WTC11 (cell line): Measurements from ENCODE around the gene CNTNAP5. TPM values are rescaled to one million over a fixed set of nuclear protein-coding genes. Genes with fewer than 3 reads are reported as not detected.

ENCODE experiments used
- ATAC-seq: fragments of 200-7000 bp; cut with Tn5 transposase; 2 replicates; pipeline ENCODE4 v1.10.0; 2021; ENCODE audit warnings: mild to moderate bottlenecking, moderate library complexity
- CTCF ChIA-PET: fragments of 300-600 bp; sonication (Branson Sonifier 250); formaldehyde crosslinking; loops from one replicate; lab custom pipeline; 2021; ENCODE audit warnings: antibody characterized with exemption; lab: Charles Lee
- POLR2A ChIA-PET: fragments of 350-600 bp; sonication (Branson Sonifier 250); formaldehyde crosslinking; loops from one replicate; lab custom pipeline; 2021; ENCODE audit warnings: antibody characterized with exemption; lab: Charles Lee
- DNase-seq: peaks from one replicate; pipeline ENCODE4 v3.0.0; 2021; ENCODE audit warnings: low spot score
- H3K27ac Mint-ChIP-seq: 2 replicates; pipeline ENCODE4 v1.8.0; 2021; ENCODE audit warnings: mixed read lengths
- H3K27me3 Mint-ChIP-seq: 2 replicates; pipeline ENCODE4 v1.8.0; 2021; ENCODE audit warnings: low read depth, mild to moderate bottlenecking, moderate library complexity, mixed read lengths
- H3K36me3 Mint-ChIP-seq: 2 replicates; pipeline ENCODE4 v1.8.0; 2021; ENCODE audit warnings: mixed read lengths
- H3K4me1 Mint-ChIP-seq: 2 replicates; pipeline ENCODE4 v1.8.0; 2022; ENCODE audit warnings: mixed read lengths
- H3K4me3 Mint-ChIP-seq: 2 replicates; pipeline ENCODE4 v1.8.0; 2021; ENCODE audit warnings: mild to moderate bottlenecking, moderate library complexity, mixed read lengths
- H3K9me3 Mint-ChIP-seq: 2 replicates; pipeline ENCODE4 v1.8.0; 2021; ENCODE audit warnings: mixed read lengths
- CDX4 ChIP-seq: fragments of 250-450 bp; sonication (Bioruptor Pico); IDR thresholded peaks from 2 replicates; pipeline ENCODE4 v1.9.0; 2021; ENCODE audit warnings: moderate library complexity, mild to moderate bottlenecking, inconsistent platforms, borderline replicate concordance
- CREB1 ChIP-seq: sonication (generic); formaldehyde crosslinking; IDR thresholded peaks from 2 replicates; pipeline ENCODE4 v1.8.0; 2023; ENCODE audit warnings: mild to moderate bottlenecking, missing genetic modification reagents
- E2F4 ChIP-seq: sonication (generic); formaldehyde crosslinking; IDR thresholded peaks from 2 replicates; pipeline ENCODE4 v1.8.1; 2022; ENCODE audit warnings: low read depth, mild to moderate bottlenecking, moderate library complexity, missing genetic modification reagents, borderline replicate concordance
- E2F5 ChIP-seq: sonication (generic); formaldehyde crosslinking; IDR thresholded peaks from 2 replicates; pipeline ENCODE4 v1.8.1; 2022; ENCODE audit warnings: mild to moderate bottlenecking, moderate library complexity, missing genetic modification reagents
- GRHL2 ChIP-seq: fragments of 250-450 bp; sonication (Bioruptor Pico); IDR thresholded peaks from 2 replicates; pipeline ENCODE4 v1.8.0; 2022; ENCODE audit warnings: mild to moderate bottlenecking, moderate library complexity; ENCODE audit not compliant: insufficient replicate concordance, severe bottlenecking
- GTF2I ChIP-seq: fragments of 250-450 bp; sonication (Bioruptor Pico); conservative IDR thresholded peaks from 2 replicates; pipeline ENCODE4 v1.4.0; 2021; ENCODE audit warnings: mild to moderate bottlenecking
- JUN ChIP-seq: sonication (generic); formaldehyde crosslinking; IDR thresholded peaks from 2 replicates; pipeline ENCODE4 v1.8.0; 2023; ENCODE audit warnings: mild to moderate bottlenecking, missing genetic modification reagents
- MXD4 ChIP-seq: fragments of 250-450 bp; sonication (Bioruptor Pico); IDR thresholded peaks from 2 replicates; pipeline ENCODE4 v1.8.0; 2021; ENCODE audit warnings: mild to moderate bottlenecking, moderate library complexity, borderline replicate concordance
- SMAD3 ChIP-seq: sonication (generic); formaldehyde crosslinking; IDR thresholded peaks from 2 replicates; pipeline ENCODE4 v1.8.0; 2022; ENCODE audit warnings: missing genetic modification reagents, mild to moderate bottlenecking, borderline replicate concordance
- SOX15 ChIP-seq: fragments of 250-450 bp; sonication (Bioruptor Pico); IDR thresholded peaks from 2 replicates; pipeline ENCODE4 v1.9.0; 2021; ENCODE audit warnings: mild to moderate bottlenecking
- TEAD4 ChIP-seq: sonication (generic); formaldehyde crosslinking; IDR thresholded peaks from 2 replicates; pipeline ENCODE4 v1.8.0; 2022; ENCODE audit warnings: mild to moderate bottlenecking, missing genetic modification reagents
- ZNF263 ChIP-seq: sonication (generic); formaldehyde crosslinking; IDR thresholded peaks from 2 replicates; pipeline ENCODE4 v1.8.1; 2022; ENCODE audit warnings: low read depth, mild to moderate bottlenecking, moderate library complexity, missing genetic modification reagents
- ZNF281 ChIP-seq: sonication (generic); formaldehyde crosslinking; IDR thresholded peaks from 2 replicates; pipeline ENCODE4 v1.8.0; 2023; ENCODE audit warnings: mild to moderate bottlenecking, missing genetic modification reagents
- ZNF532 ChIP-seq: fragments of 250-450 bp; sonication (Bioruptor Pico); IDR thresholded peaks from 2 replicates; pipeline ENCODE4 v1.9.0; 2021; ENCODE audit warnings: mild to moderate bottlenecking, borderline replicate concordance
- total RNA-seq: library from RNA; stranded (reverse); gene quantifications from 3 replicates; pipeline ENCODE4 v1.2.3, GENCODE V29; 2021
- TF ChIP-seq, protein P1 (sequence below): sonication (generic); formaldehyde crosslinking; IDR thresholded peaks from 2 replicates; pipeline ENCODE4 v1.8.0; 2023; ENCODE audit warnings: missing genetic modification reagents, mild to moderate bottlenecking, borderline replicate concordance
- TF ChIP-seq, protein P2 (sequence below): fragments of 250-450 bp; sonication (Bioruptor Pico); IDR thresholded peaks from 2 replicates; pipeline ENCODE4 v1.9.0; 2021; ENCODE audit warnings: mild to moderate bottlenecking

Gene CNTNAP5
- total RNA-seq, 1 experiment from 2014 or later: 0.22 TPM

- no peak for TF ChIP-seq ZNF532 (CRISPR knock-in tag)
- TF ChIP-seq ZNF263: no peak
- no peak for TF ChIP-seq GTF2I
- TF ChIP-seq SMAD3: no peak
- no peak for TF ChIP-seq MXD4 (CRISPR knock-in tag)
- TF ChIP-seq JUN: no peak
- no peak for TF ChIP-seq CREB1
- no peak for TF ChIP-seq ZNF281 (CRISPR knock-in tag)
- TF ChIP-seq GRHL2: no peak
- no peak for TF ChIP-seq E2F5 (CRISPR knock-in tag)
- no peak for TF ChIP-seq E2F4 (CRISPR knock-in tag)
- TF ChIP-seq, protein P1, sequence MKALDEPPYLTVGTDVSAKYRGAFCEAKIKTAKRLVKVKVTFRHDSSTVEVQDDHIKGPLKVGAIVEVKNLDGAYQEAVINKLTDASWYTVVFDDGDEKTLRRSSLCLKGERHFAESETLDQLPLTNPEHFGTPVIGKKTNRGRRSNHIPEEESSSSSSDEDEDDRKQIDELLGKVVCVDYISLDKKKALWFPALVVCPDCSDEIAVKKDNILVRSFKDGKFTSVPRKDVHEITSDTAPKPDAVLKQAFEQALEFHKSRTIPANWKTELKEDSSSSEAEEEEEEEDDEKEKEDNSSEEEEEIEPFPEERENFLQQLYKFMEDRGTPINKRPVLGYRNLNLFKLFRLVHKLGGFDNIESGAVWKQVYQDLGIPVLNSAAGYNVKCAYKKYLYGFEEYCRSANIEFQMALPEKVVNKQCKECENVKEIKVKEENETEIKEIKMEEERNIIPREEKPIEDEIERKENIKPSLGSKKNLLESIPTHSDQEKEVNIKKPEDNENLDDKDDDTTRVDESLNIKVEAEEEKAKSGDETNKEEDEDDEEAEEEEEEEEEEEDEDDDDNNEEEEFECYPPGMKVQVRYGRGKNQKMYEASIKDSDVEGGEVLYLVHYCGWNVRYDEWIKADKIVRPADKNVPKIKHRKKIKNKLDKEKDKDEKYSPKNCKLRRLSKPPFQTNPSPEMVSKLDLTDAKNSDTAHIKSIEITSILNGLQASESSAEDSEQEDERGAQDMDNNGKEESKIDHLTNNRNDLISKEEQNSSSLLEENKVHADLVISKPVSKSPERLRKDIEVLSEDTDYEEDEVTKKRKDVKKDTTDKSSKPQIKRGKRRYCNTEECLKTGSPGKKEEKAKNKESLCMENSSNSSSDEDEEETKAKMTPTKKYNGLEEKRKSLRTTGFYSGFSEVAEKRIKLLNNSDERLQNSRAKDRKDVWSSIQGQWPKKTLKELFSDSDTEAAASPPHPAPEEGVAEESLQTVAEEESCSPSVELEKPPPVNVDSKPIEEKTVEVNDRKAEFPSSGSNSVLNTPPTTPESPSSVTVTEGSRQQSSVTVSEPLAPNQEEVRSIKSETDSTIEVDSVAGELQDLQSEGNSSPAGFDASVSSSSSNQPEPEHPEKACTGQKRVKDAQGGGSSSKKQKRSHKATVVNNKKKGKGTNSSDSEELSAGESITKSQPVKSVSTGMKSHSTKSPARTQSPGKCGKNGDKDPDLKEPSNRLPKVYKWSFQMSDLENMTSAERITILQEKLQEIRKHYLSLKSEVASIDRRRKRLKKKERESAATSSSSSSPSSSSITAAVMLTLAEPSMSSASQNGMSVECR (CRISPR knock-in tag): no peak
- no peak for TF ChIP-seq TEAD4 (CRISPR knock-in tag)
Observed at GRCh38 chr2:124689348-124689747, 664.3 kb downstream of the CNTNAP5 start (continued).

DNA sequence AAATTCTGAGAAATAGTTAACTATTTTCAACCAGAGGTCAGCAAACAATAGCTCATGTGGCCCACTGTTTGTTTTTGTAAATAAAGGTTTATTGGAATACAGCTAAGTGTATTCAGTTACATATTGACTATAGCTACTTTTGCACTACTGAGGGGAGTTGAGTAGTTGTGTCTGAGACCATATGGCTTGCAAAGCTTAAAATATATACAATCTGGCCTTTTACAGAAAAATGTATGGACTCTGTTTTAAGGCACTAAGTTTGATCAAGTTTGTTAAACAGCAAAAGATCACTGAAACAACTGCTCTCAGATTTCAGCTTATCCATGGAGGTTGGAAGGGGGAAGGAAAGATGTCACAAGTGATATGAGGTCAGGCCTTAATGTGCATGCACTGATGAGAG lies 667.1 kb downstream of the CNTNAP5 start:
- no peak for DNase-seq
- Mint-ChIP-seq H3K27me3 (no peaks in the 10 kb centered on the region), H3K27ac (no peak overlapping the region), H3K4me1 (no peaks in the 10 kb centered on the region), H3K4me3 (no peak overlapping the region), H3K36me3 (no peaks in the 10 kb centered on the region), H3K9me3 (peaks cover 16% of the 10 kb centered on the region)
- ATAC-seq: no peak
- ChIA-PET CTCF (no interaction called here), POLR2A (no interaction called here)
- TF ChIP-seq SOX15 (CRISPR knock-in tag) (no peak), TEAD4 (CRISPR knock-in tag) (no peak), CDX4 (CRISPR knock-in tag) (no peak)
- TF ChIP-seq, protein P2, sequence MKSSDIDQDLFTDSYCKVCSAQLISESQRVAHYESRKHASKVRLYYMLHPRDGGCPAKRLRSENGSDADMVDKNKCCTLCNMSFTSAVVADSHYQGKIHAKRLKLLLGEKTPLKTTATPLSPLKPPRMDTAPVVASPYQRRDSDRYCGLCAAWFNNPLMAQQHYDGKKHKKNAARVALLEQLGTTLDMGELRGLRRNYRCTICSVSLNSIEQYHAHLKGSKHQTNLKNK (CRISPR knock-in tag): no peak
